ENCODE results near the gene RNF114. TPM values are rescaled to one million over a fixed set of nuclear protein-coding genes. Genes with fewer than 3 reads are reported as not detected.

The RNF114 gene
- total RNA-seq: 45.4 to 49.5 TPM (median 46.2 TPM) in 3 replicates
- long read RNA-seq, transcript RNF114-201 (6 exons, 2,503 nt): major isoform, 100 of 111 reads
- long read RNA-seq, partial matches to known transcripts: 2 of 111 reads
- long read RNA-seq, other reads (novel, unspliced or antisense): 5 of 111 reads

- Mint-ChIP-seq H3K9me3 (ENCODE audit: low read depth) (no peaks in the 10 kb centered on the region), H3K27ac (ENCODE audit: unreplicated experiment) (peak within 1 kb of the TSS; percentile 91), H3K36me3 (ENCODE audit: low read depth) (peaks cover 3% of the 10 kb centered on the region), H3K4me3 (ENCODE audit: unreplicated experiment) (peak within 1 kb of the TSS; percentile 89), H3K27me3 (ENCODE audit: low read depth) (no peaks in the 10 kb centered on the region), H3K4me1 (ENCODE audit: low read depth) (peaks cover 32% of the 10 kb centered on the region)
- TF ChIP-seq CTCF (IDR thresholded peaks at IDR 0.05): peak; percentile 43
- peak; percentile 92 for DNase-seq (ENCODE audit: low spot score)
Observed at GRCh38 chr20:49936153-49937026, at the start of gene RNF114. Gene RNF114 (plus strand): TSS chr20:49936397. CDS start chr20:49936413, 16 bp downstream.

GRCh38 chr20:49886571-49887213 is 49.5 kb upstream of the RNF114 start:
- no peak for TF ChIP-seq CTCF (IDR thresholded peaks at IDR 0.05)
- peak overlapping the region; percentile 74 for H3K27ac Mint-ChIP-seq (ENCODE audit: unreplicated experiment)
- H3K27me3 Mint-ChIP-seq (ENCODE audit: low read depth): no peaks in the 10 kb centered on the region
- no peak for DNase-seq (ENCODE audit: low spot score)
- H3K36me3 Mint-ChIP-seq (ENCODE audit: low read depth): peaks cover 14% of the 10 kb centered on the region
- H3K4me3 Mint-ChIP-seq (ENCODE audit: unreplicated experiment): no peak overlapping the region
- no peaks in the 10 kb centered on the region for H3K9me3 Mint-ChIP-seq (ENCODE audit: low read depth)
- H3K4me1 Mint-ChIP-seq (ENCODE audit: low read depth): peaks cover 59% of the 10 kb centered on the region

GRCh38 chr20:49887251-49888211 is 48.7 kb upstream of the RNF114 start:
- Mint-ChIP-seq H3K9me3 (ENCODE audit: low read depth) (no peaks in the 10 kb centered on the region), H3K36me3 (ENCODE audit: low read depth) (peaks cover 9% of the 10 kb centered on the region), H3K27ac (ENCODE audit: unreplicated experiment) (peak overlapping the region; percentile 74), H3K4me1 (ENCODE audit: low read depth) (peaks cover 54% of the 10 kb centered on the region), H3K27me3 (ENCODE audit: low read depth) (no peaks in the 10 kb centered on the region), H3K4me3 (ENCODE audit: unreplicated experiment) (no peak overlapping the region)
- peak; percentile 90 for DNase-seq (ENCODE audit: low spot score)
- TF ChIP-seq CTCF (IDR thresholded peaks at IDR 0.05): no peak

GRCh38 chr20:49888212-49889000 is 47.8 kb upstream of the RNF114 start:
- DNase-seq (ENCODE audit: low spot score): peak; percentile 41
- Mint-ChIP-seq H3K4me3 (ENCODE audit: unreplicated experiment) (no peak overlapping the region), H3K27me3 (ENCODE audit: low read depth) (no peaks in the 10 kb centered on the region), H3K9me3 (ENCODE audit: low read depth) (no peaks in the 10 kb centered on the region), H3K4me1 (ENCODE audit: low read depth) (peaks cover 57% of the 10 kb centered on the region), H3K36me3 (ENCODE audit: low read depth) (peaks cover 8% of the 10 kb centered on the region), H3K27ac (ENCODE audit: unreplicated experiment) (peak overlapping the region; percentile 62)
- TF ChIP-seq CTCF (IDR thresholded peaks at IDR 0.05): peak; percentile 96
